Thymus (tissue), 14 donors: Measurements from ENCODE around the gene PPARG. TPM values are rescaled to one million over a fixed set of nuclear protein-coding genes. Genes with fewer than 3 reads are reported as not detected.
A peak's percentile ranks its signal among the peaks of the same experiment; 100 is the strongest.

Experiments used
- DNase-seq, 9 donors: peaks; one replicate each; pipeline ENCODE4 v3.0.0-alpha.2; 2013; ENCODE audit warnings: low spot score in 9 of 9, low read depth in 6 of 9, missing footprints in 1 of 9
- H3K27ac ChIP-seq, 2 donors: one replicate each; pipeline ENCODE4 v1.5.1; 2013; ENCODE audit warnings: control low read depth in 1 of 2, low read depth in 1 of 2, low read length in 1 of 2, mild to moderate bottlenecking in 1 of 2, moderate library complexity in 1 of 2
- H3K27me3 ChIP-seq, 2 donors: one replicate each; pipeline ENCODE4 v1.5.1; 2013; ENCODE audit warnings: low read length in 1 of 2; ENCODE audit not compliant: control insufficient read depth in 2 of 2, insufficient read depth in 1 of 2
- H3K36me3 ChIP-seq, 2 donors: one replicate each; pipeline ENCODE4 v1.5.1; 2013; ENCODE audit warnings: low read length in 1 of 2, mild to moderate bottlenecking in 1 of 2, moderate library complexity in 1 of 2; ENCODE audit not compliant: control insufficient read depth in 2 of 2, insufficient read depth in 2 of 2
- H3K4me1 ChIP-seq, 2 donors: one replicate each; pipeline ENCODE4 v1.5.1; 2013; ENCODE audit warnings: low read length in 2 of 2; ENCODE audit not compliant: control insufficient read depth in 2 of 2, insufficient read depth in 2 of 2
- H3K4me3 ChIP-seq, 2 donors: one replicate each; pipeline ENCODE4 v1.5.1; 2013; ENCODE audit warnings: low read length in 2 of 2, control low read depth in 1 of 2, mild to moderate bottlenecking in 1 of 2
- H3K9me3 ChIP-seq, 2 donors: one replicate each; pipeline ENCODE4 v1.5.1; 2013; ENCODE audit warnings: low read length in 1 of 2, mild to moderate bottlenecking in 1 of 2; ENCODE audit not compliant: control insufficient read depth in 2 of 2, insufficient read depth in 1 of 2
- WGBS: extraction: QIAGEN DNeasy Blood & Tissue Kit; methylation state at CpG from one replicate; pipeline ENCODE4 v1.1.7; 2013; 5-methylcytosine and 5-hydroxymethylcytosine counted together
- long read RNA-seq, 10 donors: transcript quantifications; one replicate each; lab custom pipeline, GENCODE V29; 2026
- polyA plus RNA-seq: library from polyadenylated mRNA; stranded (reverse); fragments of 200-250 nt; gene quantifications from one replicate; pipeline ENCODE4 v1.2.3, GENCODE V29; 2013
- total RNA-seq: library from RNA; stranded (reverse); fragments of 120-200 nt; gene quantifications from one replicate; pipeline ENCODE4 v1.2.4, GENCODE V29; 2013
- donor health status: healthy.

PPARG gene
- total RNA-seq = 4.3 TPM
- 8.8 TPM for polyA plus RNA-seq
- long read RNA-seq, donor 1 = 0 reads
- long read RNA-seq, donor 2, partial matches to known transcripts = 0 of 2 reads
- long read RNA-seq, donor 2, other reads (novel, unspliced or antisense) = 0 of 2 reads
- long read RNA-seq, donor 3, partial matches to known transcripts = 0 of 5 reads
- long read RNA-seq, donor 3, other reads (novel, unspliced or antisense) = 0 of 5 reads
- long read RNA-seq, donor 4 = 0 reads
- long read RNA-seq, donor 5, partial matches to known transcripts = 0 of 3 reads
- long read RNA-seq, donor 5, other reads (novel, unspliced or antisense) = 0 of 3 reads
- long read RNA-seq, donor 6, partial matches to known transcripts = 0 of 5 reads
- long read RNA-seq, donor 6, other reads (novel, unspliced or antisense) = 0 of 5 reads
- long read RNA-seq, donor 7, partial matches to known transcripts = 0 of 2 reads
- long read RNA-seq, donor 7, other reads (novel, unspliced or antisense) = 0 of 2 reads
- long read RNA-seq, donor 8 = 0 reads
- long read RNA-seq, donor 9, partial matches to known transcripts = 0 of 2 reads
- long read RNA-seq, donor 9, other reads (novel, unspliced or antisense) = 0 of 2 reads
- long read RNA-seq, donor 10, partial matches to known transcripts = 0 of 4 reads
- long read RNA-seq, donor 10, other reads (novel, unspliced or antisense) = 0 of 4 reads

DNA sequence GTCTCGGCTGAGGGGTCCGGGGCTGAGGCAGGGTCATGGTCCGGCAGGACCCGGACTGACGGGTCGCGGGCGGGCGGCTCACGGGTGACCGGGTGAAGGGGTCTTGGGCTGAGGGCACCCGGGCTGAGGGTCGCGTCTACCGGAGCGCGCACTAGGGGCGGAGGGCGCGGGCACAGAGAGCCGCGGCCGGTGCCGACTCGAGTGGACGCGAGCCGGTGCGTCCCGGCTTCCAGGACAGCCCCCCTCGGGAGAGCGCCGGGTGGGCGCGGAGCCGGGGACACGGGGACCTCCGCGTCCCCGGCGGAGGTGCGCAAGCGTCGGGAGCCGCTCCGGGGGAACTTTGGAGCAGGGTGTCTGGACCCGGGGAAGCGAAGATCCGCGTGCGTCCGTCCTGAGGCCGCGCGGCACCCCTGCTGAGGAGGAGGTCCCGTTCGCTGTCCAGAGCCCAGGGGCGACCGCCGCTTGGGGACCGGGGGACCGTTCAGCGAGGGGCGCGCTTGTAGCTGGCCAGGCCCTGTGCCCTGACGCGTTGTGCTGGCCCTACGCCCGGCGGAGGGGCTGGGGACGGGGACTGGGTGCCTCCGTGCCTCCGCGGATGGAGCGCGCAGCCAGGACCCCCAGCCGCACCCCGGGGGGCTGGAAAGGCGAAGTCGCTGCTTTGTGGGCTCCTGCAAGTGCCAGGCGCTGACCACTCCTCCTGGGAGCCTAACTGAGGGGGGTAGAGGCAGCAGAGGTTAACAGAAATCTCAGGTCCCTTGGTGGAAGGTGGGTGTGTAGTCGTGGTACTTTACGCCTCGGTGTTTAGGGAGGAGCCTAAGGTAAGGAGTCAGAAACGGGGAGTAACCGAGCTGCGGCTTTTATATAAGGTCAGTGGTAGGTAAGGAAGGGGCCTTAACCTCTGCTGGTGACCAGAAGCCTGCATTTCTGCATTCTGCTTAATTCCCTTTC is at the start of gene PPARG:
TSS of gene PPARG (plus strand) at position 889 of the 948 bp plus-strand sequence. CDS start 90,642 bp downstream, outside the sequence.
- Histone ChIP-seq H3K36me3 (no peaks in the 10 kb centered on the region), H3K9me3 (no peaks in the 10 kb centered on the region), H3K4me3 (peak within 1 kb of the TSS; percentile 26 to 38), H3K4me1 (peaks cover 0 to 3% of the 10 kb centered on the region in 2 donors), H3K27ac (peak within 1 kb of the TSS in 1 of 2 donors; percentile 68), H3K27me3 (peaks cover 26 to 57% of the 10 kb centered on the region in 2 donors)
- WGBS = 3% methylated on average over 87 of the region's 87 CpGs
- DNase-seq = no peak

DNA sequence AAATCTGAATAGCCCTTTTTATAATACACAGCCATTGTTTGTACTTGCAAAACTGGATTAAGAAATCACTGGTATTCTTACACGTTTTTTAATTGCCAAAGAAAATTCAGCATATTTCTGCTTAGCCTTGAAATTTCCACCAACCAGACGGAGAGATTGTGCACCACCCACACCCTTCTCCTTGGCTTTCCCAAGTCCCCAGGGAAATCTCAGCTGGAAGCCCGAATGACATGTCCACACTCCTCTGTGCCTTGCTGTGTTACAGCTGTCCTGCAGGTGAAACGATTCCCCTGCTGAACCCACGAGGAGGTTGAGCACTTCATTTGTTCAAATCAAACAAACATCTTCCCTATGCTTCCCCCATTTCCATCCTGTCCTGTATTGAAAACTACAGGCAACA is 49.6 kb upstream of the PPARG start:
- no peaks in the 10 kb centered on the region for H3K4me1 ChIP-seq
- no peak overlapping the region for H3K27ac ChIP-seq
- 88% methylated on average over 5 of the region's 5 CpGs for WGBS
- H3K4me3 ChIP-seq = no peak overlapping the region
- H3K9me3 ChIP-seq = no peaks in the 10 kb centered on the region
- H3K27me3 ChIP-seq = no peaks in the 10 kb centered on the region
- no peak for DNase-seq
- no peaks in the 10 kb centered on the region for H3K36me3 ChIP-seq

GRCh38 chr3:12242772-12243171 is 46.1 kb upstream of the PPARG start:
- Histone ChIP-seq H3K4me1 (peaks cover 4 to 7% of the 10 kb centered on the region in 2 donors), H3K27ac (no peak overlapping the region), H3K4me3 (no peak overlapping the region), H3K27me3 (no peaks in the 10 kb centered on the region), H3K9me3 (no peaks in the 10 kb centered on the region), H3K36me3 (no peaks in the 10 kb centered on the region)
- DNase-seq = no peak
- 96% methylated on average over 2 of the region's 2 CpGs for WGBS

- no peaks in the 10 kb centered on the region for H3K27me3 ChIP-seq
- no peak overlapping the region for H3K4me3 ChIP-seq
- no peaks in the 10 kb centered on the region for H3K36me3 ChIP-seq
Measured at GRCh38 chr3:12246497-12247163, 42.2 kb upstream of the PPARG start.

GRCh38 chr3:12247411-12247810 is 41.5 kb upstream of the PPARG start:
- H3K27me3 ChIP-seq = no peaks in the 10 kb centered on the region
- WGBS = 92% methylated on average over 4 of the region's 4 CpGs
- peaks cover 4 to 7% of the 10 kb centered on the region in 2 donors for H3K4me1 ChIP-seq
- H3K36me3 ChIP-seq = no peaks in the 10 kb centered on the region
- no peaks in the 10 kb centered on the region for H3K9me3 ChIP-seq
- no peak for DNase-seq
- no peak overlapping the region for H3K27ac ChIP-seq
- no peak overlapping the region for H3K4me3 ChIP-seq

More at GRCh38 chr3:12246497-12247163, 42.2 kb upstream of the PPARG start:
- peaks cover 4 to 7% of the 10 kb centered on the region in 2 donors for H3K4me1 ChIP-seq
- peak overlapping the region; percentile 4 to 33 for H3K27ac ChIP-seq
- 35% methylated on average over 6 of the region's 6 CpGs for WGBS
- H3K9me3 ChIP-seq = no peaks in the 10 kb centered on the region
- peak; percentile 3 to 82 (median 39) for DNase-seq

GRCh38 chr3:12249519-12249918 is 39.4 kb upstream of the PPARG start:
- Histone ChIP-seq H3K4me1 (peaks cover 4 to 7% of the 10 kb centered on the region in 2 donors), H3K27me3 (no peaks in the 10 kb centered on the region), H3K9me3 (no peaks in the 10 kb centered on the region), H3K36me3 (no peaks in the 10 kb centered on the region), H3K4me3 (no peak overlapping the region), H3K27ac (no peak overlapping the region)
- 96% methylated on average over 2 of the region's 2 CpGs for whole genome bisulfite sequencing
- DNase-seq = no peak

DNA sequence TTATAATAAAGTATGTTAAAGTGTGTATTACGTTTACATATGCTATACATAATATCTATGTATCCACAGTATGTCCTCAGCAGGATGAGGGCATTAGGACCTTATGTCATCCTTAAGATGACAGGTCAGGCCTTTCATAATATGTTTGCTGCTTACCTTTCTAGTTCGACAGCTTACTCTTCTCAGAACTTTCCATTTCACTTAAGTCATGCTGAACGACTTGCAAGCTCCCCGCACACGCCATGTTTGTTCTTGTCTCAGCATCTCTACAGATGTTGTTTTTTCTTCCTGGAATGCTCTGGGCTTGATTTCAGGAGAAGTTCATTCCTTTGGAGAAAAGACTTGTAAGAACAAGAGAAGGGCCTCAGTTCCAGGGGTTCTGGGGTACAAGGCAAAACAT is 36.0 kb upstream of the PPARG start:
- H3K27me3 ChIP-seq = no peaks in the 10 kb centered on the region
- no peak for DNase-seq
- H3K4me1 ChIP-seq = no peaks in the 10 kb centered on the region
- 93% methylated on average over 5 of the region's 5 CpGs for WGBS
- H3K27ac ChIP-seq = no peak overlapping the region
- H3K36me3 ChIP-seq = no peaks in the 10 kb centered on the region
- H3K4me3 ChIP-seq = no peak overlapping the region
- H3K9me3 ChIP-seq = no peaks in the 10 kb centered on the region

DNA sequence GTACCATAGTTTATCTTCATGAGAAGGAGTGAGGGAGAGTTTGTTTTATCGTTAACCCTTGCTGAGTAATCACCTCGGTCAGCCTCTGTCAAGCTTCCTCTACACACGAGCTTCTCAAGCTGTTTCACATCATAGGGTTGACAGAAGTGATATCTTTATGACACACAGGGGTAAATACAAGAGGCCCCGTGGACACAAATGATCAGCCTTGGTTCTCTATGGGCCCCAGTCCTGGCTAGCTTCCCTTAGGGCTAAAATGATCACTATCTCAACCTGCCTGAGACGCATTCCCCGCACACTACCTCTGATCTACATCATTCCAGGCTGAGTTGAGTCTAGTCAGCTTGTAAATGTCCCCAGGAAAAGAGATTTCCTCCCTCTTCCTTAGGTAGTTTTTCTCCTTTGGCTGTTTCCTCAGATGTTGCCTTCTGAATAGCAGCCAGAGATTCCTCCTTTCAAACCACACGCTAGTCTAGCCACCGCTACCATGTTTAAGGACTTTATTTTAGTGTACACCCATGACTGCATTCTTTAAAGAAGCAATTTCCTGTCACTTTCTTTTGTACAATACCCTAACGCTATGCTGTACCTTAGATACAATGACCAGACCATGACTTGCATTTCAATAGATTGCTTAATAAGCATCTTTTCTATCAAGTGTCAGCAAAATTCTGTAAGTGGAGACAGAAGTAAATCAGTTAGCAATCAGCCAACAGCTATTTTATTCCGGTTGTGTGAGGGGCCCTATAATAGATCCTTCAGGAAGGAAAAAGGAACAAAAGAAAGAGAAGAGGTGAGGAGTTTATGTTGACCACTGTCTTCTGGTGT is 35.1 kb upstream of the PPARG start:
- H3K27ac ChIP-seq = no peak overlapping the region
- H3K9me3 ChIP-seq = no peaks in the 10 kb centered on the region
- no peak for DNase-seq
- no peak overlapping the region for H3K4me3 ChIP-seq
- no peaks in the 10 kb centered on the region for H3K36me3 ChIP-seq
- H3K27me3 ChIP-seq = no peaks in the 10 kb centered on the region
- no peaks in the 10 kb centered on the region for H3K4me1 ChIP-seq
- 77% methylated on average over 10 of the region's 10 CpGs for WGBS
